Mononuclear cell (primary cell): ENCODE results near the gene MERTK. TPM values are rescaled to one million over a fixed set of nuclear protein-coding genes. Genes with fewer than 3 reads are reported as not detected.
"Not testable (repeated sequence)": the region's sequence is repeated elsewhere in the genome, so short reads cannot be mapped to it uniquely, and the experiment has no call there.

ENCODE experiments used
- H3K27me3 ChIP-seq: 2 replicates; pipeline ENCODE4 v1.6.0; 2011; ENCODE audit warnings: low read length, control low read depth; ENCODE audit not compliant: insufficient read depth
- H3K4me1 ChIP-seq: 2 replicates; pipeline ENCODE4 v1.5.1; 2011; ENCODE audit warnings: mild to moderate bottlenecking, low read length, control low read depth; ENCODE audit not compliant: insufficient read depth
- H3K4me3 ChIP-seq: 2 replicates; pipeline ENCODE4 v1.5.1; 2011; ENCODE audit warnings: mild to moderate bottlenecking, low read length, moderate library complexity
- H3K9me3 ChIP-seq: 2 replicates; pipeline ENCODE4 v1.5.1; 2011; ENCODE audit warnings: low read depth, mild to moderate bottlenecking, control low read depth, low read length
- total RNA-seq: library from RNA; depleted of rRNA; stranded (reverse); fragments of >200 nt; gene quantifications from one replicate; pipeline ENCODE4 v1.2.3, GENCODE V29; 2012

MERTK gene
- total RNA-seq, 1 donor: 3.7 TPM

DNA sequence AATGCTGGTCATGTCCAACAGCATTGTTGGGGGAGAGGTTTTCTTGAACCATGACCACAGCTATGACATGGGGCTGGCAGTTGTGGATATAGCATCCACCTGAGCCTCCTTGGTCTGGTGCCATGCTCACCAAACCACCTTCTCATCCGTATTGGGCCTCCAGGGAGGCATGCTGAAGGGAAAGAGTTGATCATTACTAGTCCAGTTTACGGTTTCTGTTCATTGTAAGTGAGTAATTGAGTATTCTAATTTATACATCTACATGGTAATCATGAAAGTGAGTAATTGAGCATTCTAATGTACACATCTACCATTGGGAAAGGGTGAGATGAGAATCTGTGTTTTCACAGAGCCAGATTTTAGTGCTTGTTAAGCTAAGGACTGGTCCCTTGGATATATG lies 163.4 kb downstream of the MERTK start:
- peaks cover 20% of the 10 kb centered on the region for H3K4me1 ChIP-seq
- H3K9me3 ChIP-seq: no peaks in the 10 kb centered on the region
- no peak overlapping the region for H3K4me3 ChIP-seq
- no peaks in the 10 kb centered on the region for H3K27me3 ChIP-seq

DNA sequence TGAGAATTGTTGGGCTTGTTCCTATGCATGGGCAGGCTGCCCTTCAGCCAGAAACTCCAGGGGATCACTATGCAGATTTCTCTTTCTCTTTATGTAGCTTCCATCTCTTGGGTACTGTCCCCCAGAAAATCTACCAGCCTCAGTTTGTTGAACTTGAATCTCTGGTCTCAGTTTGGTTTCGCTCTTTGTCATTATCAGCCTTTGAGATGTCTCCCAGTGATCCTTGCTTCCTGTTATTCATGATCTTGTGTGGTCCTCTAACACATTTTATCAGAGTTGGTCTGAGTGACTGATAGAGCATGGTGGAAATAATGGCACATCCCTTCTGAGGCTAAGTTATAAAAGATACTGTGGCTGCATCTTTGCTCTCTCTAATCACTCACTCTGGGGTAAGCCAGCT lies 164.5 kb downstream of the MERTK start:
- no peaks in the 10 kb centered on the region for H3K27me3 ChIP-seq
- H3K4me3 ChIP-seq: no peak overlapping the region
- H3K9me3 ChIP-seq: no peaks in the 10 kb centered on the region
- H3K4me1 ChIP-seq: peaks cover 10% of the 10 kb centered on the region

DNA sequence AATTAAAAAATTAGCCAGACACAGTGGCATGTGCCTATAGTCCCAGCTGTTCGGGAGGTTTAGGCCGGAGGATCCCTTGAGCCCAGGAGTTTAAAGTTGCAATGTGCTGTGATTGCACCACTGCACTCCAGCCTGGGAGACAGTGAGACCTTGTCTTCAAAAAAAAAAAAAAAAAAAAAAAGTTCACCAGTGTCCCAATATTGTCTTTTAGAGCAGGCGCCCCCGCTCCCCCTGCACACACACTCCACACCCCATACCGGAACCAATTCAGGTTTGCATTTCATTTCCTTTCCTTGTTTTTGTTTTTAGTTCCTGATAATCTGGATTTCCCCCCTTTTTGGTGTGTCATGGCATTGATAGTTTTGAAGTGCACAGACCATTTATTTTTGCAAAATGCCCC lies 167.1 kb downstream of the MERTK start:
- no peaks in the 10 kb centered on the region for H3K27me3 ChIP-seq
- no peaks in the 10 kb centered on the region for H3K9me3 ChIP-seq

DNA sequence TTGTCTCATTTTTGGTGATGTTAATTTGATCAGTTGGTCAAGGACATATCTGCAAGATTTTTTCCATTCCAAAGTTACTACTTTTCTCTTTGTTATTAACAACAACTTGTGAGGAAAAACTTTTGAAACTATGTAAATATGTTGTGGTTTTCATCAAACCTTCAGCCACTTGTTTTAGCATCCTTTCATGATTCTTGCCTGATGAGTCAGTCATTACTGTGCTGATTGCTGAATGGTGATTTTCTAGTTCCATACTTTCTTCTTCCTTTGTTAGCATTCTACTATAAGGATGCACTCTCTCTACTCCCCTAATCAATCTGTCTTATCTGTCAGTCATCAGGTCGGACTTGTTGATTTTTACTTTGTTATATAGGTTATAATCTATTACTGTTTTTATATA lies 167.6 kb downstream of the MERTK start:
- H3K27me3 ChIP-seq: no peaks in the 10 kb centered on the region
- no peak overlapping the region for H3K4me3 ChIP-seq
- H3K9me3 ChIP-seq: no peaks in the 10 kb centered on the region
- H3K4me1 ChIP-seq: no peaks in the 10 kb centered on the region

More for the DNA sequence above, 167.1 kb downstream of the MERTK start:
- Histone ChIP-seq H3K4me3 (no peak overlapping the region), H3K4me1 (no peaks in the 10 kb centered on the region)

DNA sequence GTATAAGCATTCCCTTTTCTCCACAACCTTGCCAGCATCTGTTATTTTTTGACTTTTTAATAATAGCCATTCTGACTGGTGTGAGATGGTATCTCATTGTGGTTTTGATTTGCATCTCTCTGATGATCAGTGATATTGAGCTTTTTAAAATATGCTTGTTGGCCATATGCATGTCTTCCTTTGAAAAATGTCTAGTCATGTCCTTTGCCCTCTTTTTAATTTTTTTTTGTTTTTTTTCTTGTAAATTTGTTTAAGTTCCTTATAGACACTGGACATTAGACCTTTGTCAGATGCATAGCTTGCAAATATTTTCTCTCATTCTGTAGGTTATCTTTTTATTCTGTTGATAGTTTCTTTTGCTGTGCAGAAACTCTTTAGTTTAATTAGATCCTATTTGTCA lies 171.4 kb downstream of the MERTK start:
- H3K9me3 ChIP-seq, H3K27me3 ChIP-seq, H3K4me3 ChIP-seq, H3K4me1 ChIP-seq: not testable (repeated sequence)

DNA sequence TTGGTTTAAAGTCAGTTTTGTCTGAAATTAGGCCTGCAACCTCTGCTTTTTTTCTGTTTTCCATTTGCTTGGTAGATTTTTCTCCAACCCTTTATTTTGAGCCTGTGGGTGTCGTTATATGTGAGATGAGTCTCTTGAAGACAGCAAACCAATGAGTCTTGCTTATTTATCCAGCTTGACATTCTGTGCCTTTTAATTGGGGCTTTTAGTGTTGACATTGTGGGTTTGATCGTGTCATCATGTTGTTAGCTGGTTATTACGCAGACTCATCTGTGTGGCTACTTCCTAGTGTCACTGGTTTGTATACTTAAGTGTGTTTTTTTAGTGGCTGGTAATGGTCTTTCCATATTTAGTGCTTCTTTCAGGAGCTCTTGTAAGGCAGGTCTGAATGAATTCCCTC lies 175.5 kb downstream of the MERTK start:
- H3K4me1 ChIP-seq: peaks cover 4% of the 10 kb centered on the region
- no peaks in the 10 kb centered on the region for H3K27me3 ChIP-seq
- H3K4me3 ChIP-seq: no peak overlapping the region
- no peaks in the 10 kb centered on the region for H3K9me3 ChIP-seq

DNA sequence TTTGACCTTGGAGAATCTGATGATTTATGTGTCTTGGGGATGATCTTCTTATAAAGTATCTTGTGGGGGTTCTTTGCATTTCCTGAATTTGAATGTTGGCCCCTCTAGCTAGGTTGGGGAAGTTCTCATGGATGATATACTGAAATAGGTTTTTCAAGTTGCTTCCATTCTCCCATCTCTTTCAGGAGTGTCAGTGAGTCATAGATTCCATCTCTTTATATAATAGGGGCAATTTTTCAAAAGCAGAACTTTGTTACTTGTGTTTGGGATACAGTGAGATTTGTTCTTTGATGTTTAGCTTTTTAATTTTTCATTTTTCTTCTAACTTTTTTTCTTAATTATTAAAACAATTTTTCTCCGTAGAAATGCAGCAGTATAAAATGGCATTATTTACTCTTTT lies 176.1 kb downstream of the MERTK start:
- Histone ChIP-seq H3K4me3 (no peak overlapping the region), H3K27me3 (no peaks in the 10 kb centered on the region), H3K4me1 (peaks cover 4% of the 10 kb centered on the region), H3K9me3 (no peaks in the 10 kb centered on the region)

DNA sequence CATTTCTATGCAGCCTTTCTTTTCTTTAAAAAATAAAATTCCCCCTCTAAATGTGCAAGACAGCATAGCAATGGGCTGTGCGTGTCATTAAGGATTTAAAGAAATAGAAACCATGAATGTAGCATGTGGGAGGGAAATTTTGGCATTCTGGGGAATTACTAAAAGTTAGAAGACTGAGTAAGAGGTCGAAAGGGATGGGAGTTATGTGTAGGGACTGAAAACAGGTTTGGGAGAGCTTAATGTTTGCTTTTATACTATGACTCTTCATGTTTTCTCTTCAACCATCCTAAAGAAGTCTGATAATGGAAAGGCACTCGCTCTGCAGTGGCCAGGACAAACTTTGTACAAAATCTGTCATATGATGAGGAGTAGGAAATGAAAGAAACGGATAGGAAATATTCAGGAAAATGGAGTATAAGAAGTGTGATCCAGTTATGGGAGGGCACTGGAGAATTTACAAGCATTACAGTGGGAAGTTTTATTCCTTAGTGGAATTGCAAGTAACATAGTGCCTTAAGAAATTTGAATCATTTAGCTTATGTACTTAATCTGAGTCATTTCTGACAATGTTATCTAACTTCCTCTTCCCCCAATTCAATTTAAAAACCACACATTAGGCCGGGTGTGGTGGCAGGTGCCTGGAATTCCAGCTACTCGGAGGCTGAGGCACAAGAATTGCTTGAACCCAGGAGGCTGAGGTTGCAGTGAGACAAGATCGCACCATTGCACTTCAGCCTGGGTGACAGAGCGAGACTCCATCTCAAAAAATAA lies 177.3 kb downstream of the MERTK start:
- Histone ChIP-seq H3K4me1 (peaks cover 4% of the 10 kb centered on the region), H3K9me3 (no peaks in the 10 kb centered on the region), H3K4me3 (no peak overlapping the region), H3K27me3 (no peaks in the 10 kb centered on the region)

DNA sequence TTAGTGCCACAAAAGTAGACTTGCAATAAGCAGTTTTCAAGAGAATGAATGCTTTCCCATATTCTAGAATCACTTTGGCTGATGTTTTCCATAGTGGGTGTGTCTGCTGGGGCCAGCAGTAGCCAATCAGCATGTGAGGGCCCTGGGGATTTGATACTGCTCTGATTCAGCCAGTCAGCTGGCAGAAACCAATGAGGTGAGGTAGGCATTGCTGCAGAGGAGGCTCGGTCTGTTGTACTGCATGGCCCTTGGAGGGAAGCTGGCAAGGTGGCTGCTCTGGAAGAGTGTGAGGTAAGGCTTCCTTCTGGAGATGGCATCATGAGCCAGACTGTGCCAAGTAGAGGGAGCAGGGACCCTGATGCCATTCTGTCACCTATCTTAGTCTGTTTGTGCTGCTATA lies 179.4 kb downstream of the MERTK start:
- Histone ChIP-seq H3K4me3 (no peak overlapping the region), H3K4me1 (peaks cover 4% of the 10 kb centered on the region), H3K9me3 (no peaks in the 10 kb centered on the region)

More for the DNA sequence above, 179.4 kb downstream of the MERTK start:
- H3K27me3 ChIP-seq: no peaks in the 10 kb centered on the region

Other genes with a start within 250 kb of the MERTK start
- gene ANAPC1, start 14.4 kb upstream of the MERTK start, total RNA-seq: 53.3 TPM
- gene TMEM87B, start 156.7 kb downstream of the MERTK start, total RNA-seq: 16.4 TPM
- gene FBLN7, start 239.8 kb downstream of the MERTK start, total RNA-seq: 7.8 TPM